ENCODE data around the gene AACS. TPM values are rescaled to one million over a fixed set of nuclear protein-coding genes. Genes with fewer than 3 reads are reported as not detected.

Gene AACS
- polyA plus RNA-seq, 3 donors, result 4.7 to 7.9 (median 5.1) TPM

- Mint-ChIP-seq H3K27me3 (ENCODE audit: low read depth in 3 of 3) (peaks cover 16 to 20% (median 17%) of the 10 kb centered on the region in 3 donors), H3K36me3 (peaks cover 0 to 3% of the 10 kb centered on the region in 2 donors), H3K4me1 (peaks cover 21% of the 10 kb centered on the region), H3K4me3 (peak overlapping the region; percentile 34 to 91), H3K9me3 (peaks cover 0 to 12% (median 7%) of the 10 kb centered on the region in 7 donors), H3K27ac (peak overlapping the region in 1 of 7 donors; percentile 53)
- peak overlapping the region; percentile 98 for H3K4me2 ChIP-seq (replicated peaks; ENCODE audit: extremely low read depth, low read length, poor library complexity, severe bottlenecking)
- intact Hi-C loops (cut with micrococcal nuclease), result loop anchor here in 1 of 2 donors (2.0 to 5.0 kb wide), 2 partner anchors 14 to 67 kb away; no protein-coding TSS in a partner anchor
- H3K27ac ChIP-seq (ENCODE audit: low read depth in 1 of 2, low read length in 2 of 2), result no peak overlapping the region
- peaks cover 12 to 18% of the 10 kb centered on the region in 2 donors for H3K4me1 ChIP-seq (ENCODE audit: control insufficient read depth in 1 of 2, insufficient read depth in 2 of 2, low read length in 2 of 2)
- peak overlapping the region; percentile 92 for H2AFZ ChIP-seq (ENCODE audit: insufficient read depth, low read depth, low read length, poor library complexity, severe bottlenecking)
- WGBS (ENCODE audit: insufficient coverage), result 68% methylated on average over 3 of the region's 5 CpGs
- peaks cover 3 to 11% of the 10 kb centered on the region in 2 donors for H3K27me3 ChIP-seq (ENCODE audit: control insufficient read depth in 2 of 2, insufficient read depth in 2 of 2, low read length in 2 of 2)
- H3K36me3 ChIP-seq (replicated peaks in 1 of 2; ENCODE audit: control insufficient read depth in 1 of 2, insufficient read depth in 2 of 2, low read length in 2 of 2), result no peaks in the 10 kb centered on the region
- H3K4me3 ChIP-seq (replicated peaks in 1 of 3; ENCODE audit: low read depth in 2 of 3, low read length in 3 of 3), result peak overlapping the region in 1 of 3 experiments; percentile 83
- no peak for TF ChIP-seq CTCF (IDR thresholded peaks at IDR 0.05)
- peaks cover 0 to 3% of the 10 kb centered on the region in 2 donors for H3K9me3 ChIP-seq (replicated peaks in 1 of 2; ENCODE audit: control insufficient read depth in 1 of 2, insufficient read depth in 1 of 2, low read length in 2 of 2)
- H3K79me2 ChIP-seq (ENCODE audit: insufficient read depth, low read length), result no peaks in the 10 kb centered on the region
- no peaks in the 10 kb centered on the region for H4K20me1 ChIP-seq (ENCODE audit: insufficient read depth, low read length)
- no peak overlapping the region for H3K9ac ChIP-seq (ENCODE audit: insufficient read depth, low read length, poor library complexity, severe bottlenecking)
- no peak for DNase-seq
These were observed 743 bp upstream of the AACS start for GRCh38 chr12:125064492-125064891.

- H3K4me1 Mint-ChIP-seq, result peaks cover 21% of the 10 kb centered on the region
- no peak for DNase-seq
- peak overlapping the region in 1 of 7 donors; percentile 28 for H3K27ac Mint-ChIP-seq
- intact Hi-C loops (cut with micrococcal nuclease), result loop anchor here (1.0 to 5.0 kb wide), 3 partner anchors 15 to 74 kb away; partner anchors contain the start of gene BRI3BP (in 1 of the 2)
- H3K27ac ChIP-seq (ENCODE audit: low read depth in 1 of 2, low read length in 2 of 2), result no peak overlapping the region
- peaks cover 3 to 11% of the 10 kb centered on the region in 2 donors for H3K27me3 ChIP-seq (ENCODE audit: control insufficient read depth in 2 of 2, insufficient read depth in 2 of 2, low read length in 2 of 2)
- H3K9me3 Mint-ChIP-seq, result peaks cover 0 to 8% (median 6%) of the 10 kb centered on the region in 7 donors
- H2AFZ ChIP-seq (ENCODE audit: insufficient read depth, low read depth, low read length, poor library complexity, severe bottlenecking), result peak overlapping the region; percentile 92
- peaks cover 12 to 20% (median 17%) of the 10 kb centered on the region in 3 donors for H3K27me3 Mint-ChIP-seq (ENCODE audit: low read depth in 3 of 3)
- no peak for TF ChIP-seq CTCF (IDR thresholded peaks at IDR 0.05)
- 49% methylated on average over 13 of the region's 18 CpGs for WGBS (ENCODE audit: insufficient coverage)
- H3K4me2 ChIP-seq (replicated peaks; ENCODE audit: extremely low read depth, low read length, poor library complexity, severe bottlenecking), result peak overlapping the region; percentile 98
- no peaks in the 10 kb centered on the region for H3K36me3 ChIP-seq (replicated peaks in 1 of 2; ENCODE audit: control insufficient read depth in 1 of 2, insufficient read depth in 2 of 2, low read length in 2 of 2)
- H3K4me3 Mint-ChIP-seq, result peak overlapping the region; percentile 78 to 85
- peaks cover 0 to 4% of the 10 kb centered on the region in 2 donors for H3K36me3 Mint-ChIP-seq
- no peaks in the 10 kb centered on the region for H3K79me2 ChIP-seq (ENCODE audit: insufficient read depth, low read length)
- peak overlapping the region; percentile 65 for H3K9ac ChIP-seq (ENCODE audit: insufficient read depth, low read length, poor library complexity, severe bottlenecking)
- H3K4me3 ChIP-seq (replicated peaks in 1 of 3; ENCODE audit: low read depth in 2 of 3, low read length in 3 of 3), result peak overlapping the region; percentile 20 to 83 (median 62)
- H3K9me3 ChIP-seq (replicated peaks in 1 of 2; ENCODE audit: control insufficient read depth in 1 of 2, insufficient read depth in 1 of 2, low read length in 2 of 2), result peaks cover 0 to 3% of the 10 kb centered on the region in 2 donors
- no peaks in the 10 kb centered on the region for H4K20me1 ChIP-seq (ENCODE audit: insufficient read depth, low read length)
- peaks cover 12 to 18% of the 10 kb centered on the region in 2 donors for H3K4me1 ChIP-seq (ENCODE audit: control insufficient read depth in 1 of 2, insufficient read depth in 2 of 2, low read length in 2 of 2)
These were observed 810 bp downstream of the AACS start for GRCh38 chr12:125065919-125066570.
